ENCODE results near the gene TCIRG1. TPM values are rescaled to one million over a fixed set of nuclear protein-coding genes. Genes with fewer than 3 reads are reported as not detected.

TCIRG1 gene
- total RNA-seq, 1 experiment from 2014 or later = 51.1 TPM

DNA sequence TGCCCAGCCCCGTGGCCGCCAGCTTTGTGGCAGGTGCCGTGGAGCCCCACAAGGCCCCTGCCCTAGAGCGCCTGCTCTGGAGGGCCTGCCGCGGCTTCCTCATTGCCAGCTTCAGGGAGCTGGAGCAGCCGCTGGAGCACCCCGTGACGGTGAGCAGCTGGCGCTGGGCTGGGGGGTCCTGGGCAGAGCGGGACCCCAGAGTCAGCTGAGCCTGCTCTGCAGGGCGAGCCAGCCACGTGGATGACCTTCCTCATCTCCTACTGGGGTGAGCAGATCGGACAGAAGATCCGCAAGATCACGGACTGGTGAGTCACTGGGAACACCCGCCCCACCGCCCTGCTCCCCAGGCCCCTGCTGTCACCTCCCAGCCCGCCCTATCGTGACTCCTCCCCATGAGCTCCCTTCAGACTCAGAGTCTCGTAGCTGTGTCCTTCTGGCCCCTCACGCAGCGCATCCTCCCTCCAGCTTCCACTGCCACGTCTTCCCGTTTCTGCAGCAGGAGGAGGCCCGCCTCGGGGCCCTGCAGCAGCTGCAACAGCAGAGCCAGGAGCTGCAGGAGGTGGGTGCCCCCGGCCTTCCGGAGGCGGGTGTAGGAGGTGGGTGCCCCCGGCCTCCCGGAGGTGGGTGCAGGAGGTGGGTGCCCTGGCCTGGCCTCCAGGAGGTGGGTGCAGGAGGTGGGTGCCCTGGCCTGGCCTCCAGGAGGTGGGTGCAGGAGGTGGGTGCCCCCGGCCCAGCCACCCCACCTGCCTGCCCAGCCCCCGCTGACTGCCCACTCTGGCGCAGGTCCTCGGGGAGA, 4.7 kb downstream of the TCIRG1 start:
- ATAC-seq (no peak), DNase-seq (ENCODE audit: low spot score) (no peak)
- H3K27me3 Mint-ChIP-seq (ENCODE audit: low read depth) = no peaks in the 10 kb centered on the region
- CTCF ChIA-PET = interaction anchor here (1.2 to 2.0 kb wide), 3 partner anchors 22 to 165 kb away, joined by 4 to 8 read pairs (median 4); partner anchors contain the start of gene ALDH3B1
- POLR2A ChIA-PET = interaction anchor here (1.1 kb wide), 1 partner anchor 8 kb away, joined by 3 read pairs; no protein-coding TSS in a partner anchor
- peaks cover 10% of the 10 kb centered on the region for H3K4me1 Mint-ChIP-seq
- H3K4me3 Mint-ChIP-seq = no peak overlapping the region
- TF ChIP-seq ZBTB21 (CRISPR knock-in tag; IDR thresholded peaks at IDR 0.05; ENCODE audit: borderline replicate concordance) (no peak), SMAD3 (CRISPR knock-in tag; IDR thresholded peaks at IDR 0.05; ENCODE audit: borderline replicate concordance) (no peak), SOX15 (CRISPR knock-in tag; IDR thresholded peaks at IDR 0.05) (no peak), FOXK1 (CRISPR knock-in tag; IDR thresholded peaks at IDR 0.05) (no peak), GRHL2 (CRISPR knock-in tag; IDR thresholded peaks at IDR 0.05; ENCODE audit: insufficient replicate concordance, severe bottlenecking) (no peak), ZNF671 (CRISPR knock-in tag; IDR thresholded peaks at IDR 0.05) (no peak), FOXJ3 (CRISPR knock-in tag; IDR thresholded peaks at IDR 0.05; ENCODE audit: borderline replicate concordance) (no peak)
- TF ChIP-seq, protein P1, sequence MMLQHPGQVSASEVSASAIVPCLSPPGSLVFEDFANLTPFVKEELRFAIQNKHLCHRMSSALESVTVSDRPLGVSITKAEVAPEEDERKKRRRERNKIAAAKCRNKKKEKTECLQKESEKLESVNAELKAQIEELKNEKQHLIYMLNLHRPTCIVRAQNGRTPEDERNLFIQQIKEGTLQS (CRISPR knock-in tag; conservative IDR thresholded peaks at IDR 0.05) = no peak
- TF ChIP-seq, protein P2, sequence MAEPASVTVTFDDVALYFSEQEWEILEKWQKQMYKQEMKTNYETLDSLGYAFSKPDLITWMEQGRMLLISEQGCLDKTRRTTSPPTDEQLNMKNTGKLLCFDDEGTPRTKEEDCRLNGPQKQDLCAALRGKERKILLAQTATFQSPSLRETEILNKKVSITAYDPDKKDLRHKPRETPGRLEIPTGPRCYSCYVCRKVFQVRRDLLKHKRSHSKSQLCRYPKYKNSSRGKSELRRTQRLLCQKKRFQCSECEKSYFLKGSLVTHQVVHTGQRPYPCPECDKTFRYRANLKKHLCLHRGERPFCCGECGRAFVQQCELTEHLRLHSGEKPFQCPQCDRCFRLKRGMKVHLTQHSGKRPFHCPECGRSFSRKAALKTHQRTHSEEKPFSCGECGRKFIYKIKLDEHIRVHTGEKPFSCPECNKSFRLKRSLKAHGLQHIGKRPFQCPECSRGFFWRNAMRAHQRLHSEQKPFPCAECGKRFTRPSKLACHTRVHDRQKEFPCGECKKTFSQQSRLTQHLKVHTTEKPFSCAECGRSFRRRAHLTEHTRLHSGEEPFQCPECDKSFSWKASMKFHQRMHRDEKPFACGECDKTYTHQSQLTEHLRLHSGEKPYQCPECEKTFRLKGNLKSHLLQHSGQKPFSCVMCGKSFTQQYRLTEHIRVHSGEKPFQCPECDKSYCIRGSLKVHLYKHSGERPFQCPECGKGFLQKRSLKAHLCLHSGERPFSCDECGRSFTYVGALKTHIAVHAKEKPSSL (CRISPR knock-in tag; conservative IDR thresholded peaks at IDR 0.05) = no peak
- TF ChIP-seq, protein P3, sequence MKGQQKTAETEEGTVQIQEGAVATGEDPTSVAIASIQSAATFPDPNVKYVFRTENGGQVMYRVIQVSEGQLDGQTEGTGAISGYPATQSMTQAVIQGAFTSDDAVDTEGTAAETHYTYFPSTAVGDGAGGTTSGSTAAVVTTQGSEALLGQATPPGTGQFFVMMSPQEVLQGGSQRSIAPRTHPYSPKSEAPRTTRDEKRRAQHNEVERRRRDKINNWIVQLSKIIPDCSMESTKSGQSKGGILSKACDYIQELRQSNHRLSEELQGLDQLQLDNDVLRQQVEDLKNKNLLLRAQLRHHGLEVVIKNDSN (CRISPR knock-in tag; IDR thresholded peaks at IDR 0.05) = no peak
- TF ChIP-seq, protein P4, sequence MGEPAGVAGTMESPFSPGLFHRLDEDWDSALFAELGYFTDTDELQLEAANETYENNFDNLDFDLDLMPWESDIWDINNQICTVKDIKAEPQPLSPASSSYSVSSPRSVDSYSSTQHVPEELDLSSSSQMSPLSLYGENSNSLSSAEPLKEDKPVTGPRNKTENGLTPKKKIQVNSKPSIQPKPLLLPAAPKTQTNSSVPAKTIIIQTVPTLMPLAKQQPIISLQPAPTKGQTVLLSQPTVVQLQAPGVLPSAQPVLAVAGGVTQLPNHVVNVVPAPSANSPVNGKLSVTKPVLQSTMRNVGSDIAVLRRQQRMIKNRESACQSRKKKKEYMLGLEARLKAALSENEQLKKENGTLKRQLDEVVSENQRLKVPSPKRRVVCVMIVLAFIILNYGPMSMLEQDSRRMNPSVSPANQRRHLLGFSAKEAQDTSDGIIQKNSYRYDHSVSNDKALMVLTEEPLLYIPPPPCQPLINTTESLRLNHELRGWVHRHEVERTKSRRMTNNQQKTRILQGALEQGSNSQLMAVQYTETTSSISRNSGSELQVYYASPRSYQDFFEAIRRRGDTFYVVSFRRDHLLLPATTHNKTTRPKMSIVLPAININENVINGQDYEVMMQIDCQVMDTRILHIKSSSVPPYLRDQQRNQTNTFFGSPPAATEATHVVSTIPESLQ (CRISPR knock-in tag; IDR thresholded peaks at IDR 0.05) = no peak
- TF ChIP-seq, protein P5, sequence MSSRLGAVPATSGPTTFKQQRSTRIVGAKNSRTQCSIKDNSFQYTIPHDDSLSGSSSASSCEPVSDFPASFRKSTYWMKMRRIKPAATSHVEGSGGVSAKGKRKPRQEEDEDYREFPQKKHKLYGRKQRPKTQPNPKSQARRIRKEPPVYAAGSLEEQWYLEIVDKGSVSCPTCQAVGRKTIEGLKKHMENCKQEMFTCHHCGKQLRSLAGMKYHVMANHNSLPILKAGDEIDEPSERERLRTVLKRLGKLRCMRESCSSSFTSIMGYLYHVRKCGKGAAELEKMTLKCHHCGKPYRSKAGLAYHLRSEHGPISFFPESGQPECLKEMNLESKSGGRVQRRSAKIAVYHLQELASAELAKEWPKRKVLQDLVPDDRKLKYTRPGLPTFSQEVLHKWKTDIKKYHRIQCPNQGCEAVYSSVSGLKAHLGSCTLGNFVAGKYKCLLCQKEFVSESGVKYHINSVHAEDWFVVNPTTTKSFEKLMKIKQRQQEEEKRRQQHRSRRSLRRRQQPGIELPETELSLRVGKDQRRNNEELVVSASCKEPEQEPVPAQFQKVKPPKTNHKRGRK (CRISPR knock-in tag; IDR thresholded peaks at IDR 0.05; ENCODE audit: borderline replicate concordance) = no peak
- no peaks in the 10 kb centered on the region for H3K36me3 Mint-ChIP-seq
- no peaks in the 10 kb centered on the region for H3K9me3 Mint-ChIP-seq
- no peak overlapping the region for H3K27ac Mint-ChIP-seq

DNA sequence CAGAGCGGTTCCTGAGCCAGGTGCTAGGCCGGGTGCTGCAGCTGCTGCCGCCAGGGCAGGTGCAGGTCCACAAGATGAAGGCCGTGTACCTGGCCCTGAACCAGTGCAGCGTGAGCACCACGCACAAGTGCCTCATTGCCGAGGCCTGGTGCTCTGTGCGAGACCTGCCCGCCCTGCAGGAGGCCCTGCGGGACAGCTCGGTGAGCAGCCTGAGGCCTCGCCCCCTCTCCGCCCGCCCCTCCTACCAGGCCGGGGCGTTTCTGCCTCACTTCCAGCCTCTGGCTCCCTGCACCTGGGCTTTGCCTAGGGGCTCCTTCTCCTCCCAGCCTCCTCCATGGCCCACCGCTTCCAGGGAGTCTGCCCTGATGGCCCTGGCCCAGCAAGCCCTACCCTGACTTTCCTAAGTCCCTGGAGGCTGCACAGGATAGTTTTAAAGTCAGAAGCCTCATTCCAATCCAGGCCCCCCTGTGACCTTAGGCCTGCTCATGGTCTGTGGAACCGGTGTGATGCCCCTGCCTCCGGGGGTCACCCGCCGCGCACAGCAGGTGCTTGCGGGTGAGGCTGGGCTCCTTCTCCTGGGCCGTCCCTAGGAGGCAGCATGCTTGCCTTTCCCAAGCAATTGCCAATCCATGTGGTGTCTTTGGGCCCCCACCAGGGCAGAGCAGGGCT, 5.5 kb downstream of the TCIRG1 start:
- no peak overlapping the region for H3K4me3 Mint-ChIP-seq
- DNase-seq (ENCODE audit: low spot score) (no peak), ATAC-seq (no peak; the same call in 1 of the 2 replicates)
- H3K27ac Mint-ChIP-seq = no peak overlapping the region
- H3K27me3 Mint-ChIP-seq (ENCODE audit: low read depth) = no peaks in the 10 kb centered on the region
- no peaks in the 10 kb centered on the region for H3K9me3 Mint-ChIP-seq
- H3K4me1 Mint-ChIP-seq = peaks cover 9% of the 10 kb centered on the region
- POLR2A ChIA-PET = no interaction called here
- CTCF ChIA-PET = no interaction called here
- no peaks in the 10 kb centered on the region for H3K36me3 Mint-ChIP-seq
- TF ChIP-seq ZNF263 (CRISPR knock-in tag; IDR thresholded peaks at IDR 0.05; ENCODE audit: low read depth) (no peak), CREM (CRISPR knock-in tag; IDR thresholded peaks at IDR 0.05) (no peak), GABPB1 (CRISPR knock-in tag; IDR thresholded peaks at IDR 0.05) (no peak)
- TF ChIP-seq, protein P6, sequence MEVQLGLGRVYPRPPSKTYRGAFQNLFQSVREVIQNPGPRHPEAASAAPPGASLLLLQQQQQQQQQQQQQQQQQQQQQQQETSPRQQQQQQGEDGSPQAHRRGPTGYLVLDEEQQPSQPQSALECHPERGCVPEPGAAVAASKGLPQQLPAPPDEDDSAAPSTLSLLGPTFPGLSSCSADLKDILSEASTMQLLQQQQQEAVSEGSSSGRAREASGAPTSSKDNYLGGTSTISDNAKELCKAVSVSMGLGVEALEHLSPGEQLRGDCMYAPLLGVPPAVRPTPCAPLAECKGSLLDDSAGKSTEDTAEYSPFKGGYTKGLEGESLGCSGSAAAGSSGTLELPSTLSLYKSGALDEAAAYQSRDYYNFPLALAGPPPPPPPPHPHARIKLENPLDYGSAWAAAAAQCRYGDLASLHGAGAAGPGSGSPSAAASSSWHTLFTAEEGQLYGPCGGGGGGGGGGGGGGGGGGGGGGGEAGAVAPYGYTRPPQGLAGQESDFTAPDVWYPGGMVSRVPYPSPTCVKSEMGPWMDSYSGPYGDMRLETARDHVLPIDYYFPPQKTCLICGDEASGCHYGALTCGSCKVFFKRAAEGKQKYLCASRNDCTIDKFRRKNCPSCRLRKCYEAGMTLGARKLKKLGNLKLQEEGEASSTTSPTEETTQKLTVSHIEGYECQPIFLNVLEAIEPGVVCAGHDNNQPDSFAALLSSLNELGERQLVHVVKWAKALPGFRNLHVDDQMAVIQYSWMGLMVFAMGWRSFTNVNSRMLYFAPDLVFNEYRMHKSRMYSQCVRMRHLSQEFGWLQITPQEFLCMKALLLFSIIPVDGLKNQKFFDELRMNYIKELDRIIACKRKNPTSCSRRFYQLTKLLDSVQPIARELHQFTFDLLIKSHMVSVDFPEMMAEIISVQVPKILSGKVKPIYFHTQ (CRISPR knock-in tag; IDR thresholded peaks at IDR 0.05) = no peak
- TF ChIP-seq, protein P5 (CRISPR knock-in tag; IDR thresholded peaks at IDR 0.05; ENCODE audit: borderline replicate concordance) = no peak
- TF ChIP-seq, protein P7, sequence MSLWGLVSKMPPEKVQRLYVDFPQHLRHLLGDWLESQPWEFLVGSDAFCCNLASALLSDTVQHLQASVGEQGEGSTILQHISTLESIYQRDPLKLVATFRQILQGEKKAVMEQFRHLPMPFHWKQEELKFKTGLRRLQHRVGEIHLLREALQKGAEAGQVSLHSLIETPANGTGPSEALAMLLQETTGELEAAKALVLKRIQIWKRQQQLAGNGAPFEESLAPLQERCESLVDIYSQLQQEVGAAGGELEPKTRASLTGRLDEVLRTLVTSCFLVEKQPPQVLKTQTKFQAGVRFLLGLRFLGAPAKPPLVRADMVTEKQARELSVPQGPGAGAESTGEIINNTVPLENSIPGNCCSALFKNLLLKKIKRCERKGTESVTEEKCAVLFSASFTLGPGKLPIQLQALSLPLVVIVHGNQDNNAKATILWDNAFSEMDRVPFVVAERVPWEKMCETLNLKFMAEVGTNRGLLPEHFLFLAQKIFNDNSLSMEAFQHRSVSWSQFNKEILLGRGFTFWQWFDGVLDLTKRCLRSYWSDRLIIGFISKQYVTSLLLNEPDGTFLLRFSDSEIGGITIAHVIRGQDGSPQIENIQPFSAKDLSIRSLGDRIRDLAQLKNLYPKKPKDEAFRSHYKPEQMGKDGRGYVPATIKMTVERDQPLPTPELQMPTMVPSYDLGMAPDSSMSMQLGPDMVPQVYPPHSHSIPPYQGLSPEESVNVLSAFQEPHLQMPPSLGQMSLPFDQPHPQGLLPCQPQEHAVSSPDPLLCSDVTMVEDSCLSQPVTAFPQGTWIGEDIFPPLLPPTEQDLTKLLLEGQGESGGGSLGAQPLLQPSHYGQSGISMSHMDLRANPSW (CRISPR knock-in tag; conservative IDR thresholded peaks at IDR 0.05; ENCODE audit: low read depth) = no peak

Measured in WTC11 (cell line).